GM21423 (cell line): ENCODE results near the gene MRPS24.
"Not testable (repeated sequence)": the region's sequence is repeated elsewhere in the genome, so short reads cannot be mapped to it uniquely, and the experiment has no call there.

Source experiments
- ATAC-seq: cut with Tn5 transposase; IDR thresholded peaks from one replicate; pipeline ENCODE4 v1.9.1; 2021; ENCODE audit warnings: mild to moderate bottlenecking, moderate library complexity; ENCODE audit not compliant: unreplicated experiment

MRPS24 gene

DNA sequence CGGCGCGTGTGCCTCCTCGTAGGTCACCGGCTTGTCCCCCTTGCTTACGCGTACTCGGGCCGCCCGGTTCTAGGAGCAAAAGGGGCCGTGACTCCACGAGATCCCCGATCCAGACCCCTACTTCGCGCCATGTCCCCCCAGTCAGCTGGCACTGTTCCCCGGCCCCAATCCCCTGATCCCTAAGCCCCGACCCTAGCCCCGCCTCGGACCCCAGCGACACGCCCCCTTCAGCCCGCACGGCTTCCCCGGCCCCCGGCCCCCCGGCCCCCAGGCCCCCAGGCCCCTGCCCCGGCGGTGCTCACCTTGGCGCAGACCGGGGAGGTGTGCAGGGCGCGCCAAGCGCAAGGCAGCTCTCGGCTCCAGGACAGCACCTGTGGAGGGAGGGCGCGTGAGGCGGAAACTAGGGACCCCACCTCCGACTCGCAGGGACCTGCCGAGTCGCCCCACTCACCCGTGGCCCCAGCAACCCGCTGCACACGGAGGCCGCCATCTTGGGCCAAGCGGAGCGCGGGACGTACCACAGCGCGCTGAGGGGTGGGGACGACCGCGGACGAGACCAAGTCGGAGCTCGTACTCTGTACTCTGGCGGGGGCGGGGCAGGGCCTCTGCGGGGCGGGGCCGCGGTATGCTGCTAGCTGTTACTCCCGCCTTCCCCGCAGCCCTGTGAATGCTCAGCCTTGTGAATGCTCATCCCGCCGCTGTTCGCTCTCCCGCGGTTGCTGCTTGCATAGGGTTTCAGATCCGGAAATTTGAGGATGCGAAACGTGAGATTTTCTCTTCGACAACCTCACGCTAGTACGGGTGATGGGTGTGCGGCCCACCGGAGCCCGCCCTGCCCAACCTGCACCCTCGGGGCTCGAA is at the start of gene MRPS24:
TSS of gene MRPS24 (minus strand) at position 512 of the 861 bp plus-strand sequence. CDS start at position 490, 22 bp downstream.
- ATAC-seq: peak; percentile 83

DNA sequence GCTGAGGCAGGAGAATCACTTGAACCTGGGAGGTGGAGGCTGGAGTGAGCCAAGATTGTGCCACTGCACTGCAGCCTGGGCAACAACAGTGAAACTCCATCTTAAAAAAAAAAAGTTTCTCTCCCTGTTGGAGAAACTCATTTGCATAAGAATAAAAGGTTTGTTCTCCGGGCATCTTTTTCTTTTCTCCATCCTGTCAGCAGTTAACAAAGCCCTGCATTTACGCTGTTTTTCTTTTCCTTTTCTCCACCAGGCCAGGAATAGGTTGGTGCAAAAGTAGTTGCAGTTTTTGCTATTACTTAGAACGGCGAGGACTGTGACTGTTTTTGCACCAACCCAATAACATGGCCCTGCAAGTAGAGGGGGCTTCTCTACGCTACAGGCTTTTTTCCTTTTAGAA is 46.6 kb upstream of the MRPS24 start:
- ATAC-seq: no peak

DNA sequence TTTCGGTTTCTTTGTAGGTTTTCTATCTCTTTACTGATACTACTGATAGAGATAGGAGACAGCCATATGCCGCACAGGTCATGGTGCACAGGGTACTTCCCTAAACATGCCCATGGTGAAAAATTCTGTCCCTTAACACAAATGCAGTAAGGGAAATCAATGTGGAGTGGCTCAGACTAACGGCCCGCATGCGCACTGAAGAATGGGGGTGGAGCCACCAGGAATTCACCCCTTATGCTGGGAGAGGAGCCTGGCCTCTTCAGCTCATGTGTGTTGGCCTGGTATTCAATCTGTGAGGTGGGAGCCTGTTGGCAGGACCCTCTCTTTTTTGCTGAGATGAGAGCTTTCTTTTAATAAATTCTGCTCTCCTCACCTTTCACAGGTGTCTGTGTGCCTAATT is 45.5 kb upstream of the MRPS24 start:
- no peak for ATAC-seq

GRCh38 chr7:43906331-43907010 is 37.2 kb upstream of the MRPS24 start, which contains the start of gene URGCP:
TSS of gene URGCP (minus strand) at chr7:43906596. CDS start at chr7:43906575, 21 bp downstream.
- ATAC-seq: peak; percentile 74

- ATAC-seq: peak; percentile 36
Observed at GRCh38 chr7:43905956-43906330, 36.6 kb upstream of the MRPS24 start.

GRCh38 chr7:43905209-43905946 is 36.1 kb upstream of the MRPS24 start:
- no peak for ATAC-seq

DNA sequence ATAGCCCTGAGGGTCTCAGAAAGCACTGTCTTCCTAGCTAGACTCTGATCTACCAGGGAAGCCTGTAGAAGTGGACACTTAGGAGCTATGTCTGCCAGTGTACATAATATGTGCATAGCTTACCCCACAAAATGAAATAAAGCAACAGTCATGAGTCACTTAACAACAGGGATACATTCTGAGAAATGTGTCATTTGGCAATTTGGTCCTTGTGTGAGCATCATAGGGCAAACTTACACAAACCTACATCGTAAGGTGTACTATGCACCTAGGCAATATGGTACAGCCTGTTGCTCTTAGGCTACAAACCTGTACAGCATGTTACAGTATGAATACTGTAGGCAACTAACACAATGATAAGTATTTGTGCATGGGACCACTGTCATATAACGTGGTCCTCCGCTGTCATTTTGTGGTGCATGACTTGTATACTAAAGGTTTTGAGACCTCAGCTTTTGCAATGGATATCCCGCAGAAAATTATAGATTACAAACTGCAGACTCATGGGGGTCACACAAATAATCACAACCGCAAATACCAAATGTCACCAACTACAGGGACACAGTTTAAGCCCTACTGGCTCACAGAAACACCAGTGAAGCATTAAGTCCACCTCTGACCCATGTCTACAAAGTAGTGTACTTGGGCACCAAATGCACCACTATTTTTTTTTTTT is 35.4 kb upstream of the MRPS24 start:
- no peak for ATAC-seq

DNA sequence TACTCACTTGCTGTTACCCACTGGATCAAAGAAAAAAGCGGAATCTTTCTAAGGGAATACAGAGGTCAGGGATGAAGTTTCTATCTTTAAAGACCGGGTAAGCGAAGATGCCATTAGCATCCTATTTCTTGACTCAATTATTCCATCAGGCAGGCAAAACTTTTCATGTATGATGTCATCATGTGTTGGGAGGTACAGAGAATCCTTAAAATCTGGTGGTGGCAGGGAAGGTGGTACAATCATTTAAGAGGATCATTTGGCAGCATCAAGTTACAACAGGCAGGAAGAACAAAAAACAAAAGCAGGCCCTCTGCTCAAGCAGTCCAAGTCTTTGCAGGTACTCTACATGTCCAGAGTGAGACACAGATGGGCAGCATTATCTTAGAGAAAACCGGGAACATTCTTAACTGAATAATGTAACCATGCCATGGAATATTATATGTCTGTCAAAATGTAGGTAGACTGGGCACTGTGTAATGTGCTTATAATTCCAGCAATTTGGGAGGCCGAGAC is 33.3 kb upstream of the MRPS24 start:
- no peak for ATAC-seq

DNA sequence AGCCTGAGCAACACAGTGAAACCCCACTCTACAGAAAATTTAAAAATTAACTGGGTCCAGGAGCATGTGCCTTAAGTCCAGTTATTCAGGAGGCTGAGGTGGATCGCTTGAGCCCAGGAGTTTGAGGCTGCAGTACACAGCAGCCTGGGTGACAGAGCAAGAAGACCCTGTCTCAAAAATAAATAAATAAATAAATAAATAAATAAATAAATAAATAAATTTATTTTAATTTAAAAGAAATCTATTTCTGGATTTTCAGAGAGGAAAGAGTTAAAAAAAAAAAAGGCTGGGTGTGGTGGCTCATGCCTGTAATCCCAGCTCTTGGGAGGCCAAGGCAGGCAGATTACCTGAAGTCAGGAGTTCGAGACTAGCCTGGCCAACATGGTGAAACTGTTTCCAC is 29.3 kb upstream of the MRPS24 start:
- ATAC-seq: not testable (repeated sequence)

- ATAC-seq: no peak
Observed at GRCh38 chr7:43895847-43896415, 26.6 kb upstream of the MRPS24 start.

- ATAC-seq: no peak
Observed at GRCh38 chr7:43891069-43891955, 22.0 kb upstream of the MRPS24 start.

DNA sequence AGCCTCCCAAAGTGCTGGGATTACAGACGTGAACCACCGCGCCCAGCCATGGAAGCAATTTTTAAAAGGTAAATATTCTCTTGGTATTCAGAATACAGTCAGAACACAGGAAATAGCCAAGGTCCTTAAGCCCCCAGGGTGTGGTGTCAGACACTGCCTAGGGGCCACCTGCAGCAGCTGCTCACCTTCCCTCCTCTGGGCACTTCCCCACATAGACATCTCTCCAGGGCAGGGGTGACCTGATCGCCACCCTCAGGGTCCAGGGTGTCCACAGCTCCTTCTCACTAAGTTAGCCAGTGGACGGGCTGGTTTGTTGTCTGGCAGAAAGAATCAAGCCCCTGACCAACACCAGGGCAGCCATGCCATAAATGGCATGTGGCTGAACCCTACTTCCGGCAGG is 21.2 kb upstream of the MRPS24 start:
- no peak for ATAC-seq

DNA sequence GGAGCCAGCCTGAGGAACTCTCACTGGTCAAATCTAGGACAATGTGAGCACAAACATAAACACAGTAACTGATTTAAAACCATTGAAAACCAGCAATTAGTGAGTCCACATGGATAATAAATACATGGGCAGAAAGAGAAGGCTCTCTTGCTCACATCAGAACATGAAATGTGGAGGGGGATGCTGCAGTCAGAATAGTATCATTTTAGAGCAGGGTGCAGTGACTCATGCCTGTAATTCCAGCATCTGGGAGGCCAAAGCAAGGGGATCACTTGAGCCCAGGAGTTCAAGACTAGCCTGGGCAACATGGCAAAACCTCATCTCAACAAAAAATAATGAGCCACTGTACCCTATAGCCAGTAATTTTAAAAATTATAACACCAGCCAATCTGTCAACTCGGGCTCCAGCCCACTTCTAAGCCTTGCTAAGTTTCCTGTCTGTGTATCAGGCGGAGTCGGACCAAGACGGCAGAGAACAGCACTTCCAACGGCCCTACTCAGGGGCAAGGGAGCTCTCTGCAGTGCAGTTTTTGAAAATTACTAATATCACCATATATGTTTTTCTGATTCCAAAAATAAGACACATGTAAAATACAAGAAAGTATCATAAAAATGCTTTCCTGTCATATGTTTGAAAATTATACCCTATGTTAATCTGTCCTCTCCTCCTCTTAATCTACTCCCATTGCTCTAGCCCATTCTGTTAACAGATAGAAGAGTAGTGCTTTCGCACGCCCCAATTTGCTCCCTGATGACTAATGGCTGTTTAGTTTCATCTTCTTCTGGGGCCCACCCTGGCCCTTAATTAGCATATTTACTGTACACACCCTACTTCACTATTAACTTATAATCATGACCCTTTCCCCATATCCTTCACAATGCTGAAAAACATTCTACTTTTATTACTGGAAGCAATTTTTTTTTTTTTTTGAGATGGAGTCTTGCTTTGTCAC is 20.0 kb upstream of the MRPS24 start:
- no peak for ATAC-seq

GRCh38 chr7:43884617-43885016 is 15.3 kb upstream of the MRPS24 start:
- no peak for ATAC-seq

GRCh38 chr7:43884209-43884608 is 14.9 kb upstream of the MRPS24 start:
- no peak for ATAC-seq

GRCh38 chr7:43880596-43880995 is 11.3 kb upstream of the MRPS24 start:
- ATAC-seq: no peak

- no peak for ATAC-seq
Observed at GRCh38 chr7:43879477-43879876, 10.2 kb upstream of the MRPS24 start.

GRCh38 chr7:43878867-43879266 is 9.6 kb upstream of the MRPS24 start:
- no peak for ATAC-seq
